Measurements from ENCODE around the gene ACAP2.
A peak's percentile ranks its signal among the peaks of the same experiment; 100 is the strongest.

Gene ACAP2

GRCh38 chr3:195250473-195251251, 192.2 kb downstream of the ACAP2 start:
- peak; percentile 84 for TF ChIP-seq CTCF (conservative IDR thresholded peaks at IDR 0.05; ENCODE audit: low read depth, low read length)
- H3K4me3 ChIP-seq (ENCODE audit: low read depth, low read length), result no peak overlapping the region
- peak; percentile 86 for DNase-seq (ENCODE audit: low read depth)

DNA sequence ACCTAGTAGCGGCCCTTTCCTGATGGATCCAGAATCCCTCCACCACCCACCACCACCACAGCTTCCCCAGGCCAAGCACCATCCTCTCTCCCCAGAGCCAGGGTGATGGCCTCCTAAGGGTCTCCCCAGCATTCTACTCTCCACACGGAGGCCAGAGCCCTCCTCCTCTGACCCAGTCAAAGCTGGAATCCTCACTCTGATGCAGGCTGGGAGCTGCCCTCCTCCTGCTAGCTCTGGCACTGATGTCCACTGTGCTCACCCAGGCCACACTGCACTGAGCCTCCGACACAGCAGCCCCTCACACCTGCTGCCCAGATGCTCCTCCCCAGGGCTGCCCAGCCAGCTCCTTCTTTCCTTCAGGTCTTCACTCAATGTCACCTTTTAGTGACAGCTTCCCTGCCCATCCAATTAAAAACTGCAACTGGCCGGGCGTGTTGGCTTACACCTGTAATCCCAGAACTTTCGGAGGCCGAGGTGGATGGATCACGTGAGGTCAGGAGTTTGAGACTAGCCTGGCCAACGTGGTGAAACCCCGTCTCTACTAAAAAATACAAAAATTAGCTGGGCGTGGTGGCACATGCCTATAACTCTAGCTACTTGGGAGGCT, 192.9 kb downstream of the ACAP2 start:
- DNase-seq (ENCODE audit: low read depth), result no peak

DNA sequence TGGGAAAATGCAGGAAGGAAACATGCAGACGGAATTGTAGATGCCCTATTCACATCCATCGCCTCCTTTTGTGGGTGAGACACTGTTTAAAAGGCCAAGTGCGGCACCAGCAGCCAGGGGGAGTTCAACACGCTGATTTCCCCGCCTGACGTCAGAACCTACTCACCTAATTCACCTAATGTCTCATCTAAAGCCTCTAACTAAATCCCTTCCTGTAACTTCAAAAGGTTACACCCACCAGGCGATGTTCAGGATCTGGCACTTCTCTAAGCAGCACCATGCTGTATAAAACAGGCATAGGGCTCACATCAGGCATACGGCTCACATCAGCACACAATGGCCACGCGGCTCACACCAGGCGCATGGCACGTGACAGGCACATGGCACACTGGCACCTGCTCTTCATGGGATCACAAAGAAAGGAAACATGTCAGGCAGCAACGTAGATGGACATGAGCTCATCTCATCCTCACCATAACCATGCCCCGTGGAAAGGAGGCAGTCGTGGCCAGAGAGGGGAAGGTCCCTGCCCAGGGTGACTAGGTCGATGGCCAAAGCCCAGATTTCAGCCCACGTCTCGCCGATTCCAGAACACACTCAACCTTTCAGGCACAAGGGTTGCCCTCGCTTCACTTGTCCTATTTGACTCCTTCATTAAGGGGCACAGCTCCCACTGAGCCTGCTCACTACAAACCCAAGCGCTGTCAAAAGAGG, 193.6 kb downstream of the ACAP2 start:
- no peak for TF ChIP-seq CTCF (conservative IDR thresholded peaks at IDR 0.05; ENCODE audit: low read depth, low read length)
- H3K4me3 ChIP-seq (ENCODE audit: low read depth, low read length), result no peak overlapping the region
- no peak for DNase-seq (ENCODE audit: low read depth)

More for the DNA sequence above, 192.9 kb downstream of the ACAP2 start:
- H3K4me3 ChIP-seq (ENCODE audit: low read depth, low read length), result no peak overlapping the region
- TF ChIP-seq CTCF (conservative IDR thresholded peaks at IDR 0.05; ENCODE audit: low read depth, low read length), result no peak

DNA sequence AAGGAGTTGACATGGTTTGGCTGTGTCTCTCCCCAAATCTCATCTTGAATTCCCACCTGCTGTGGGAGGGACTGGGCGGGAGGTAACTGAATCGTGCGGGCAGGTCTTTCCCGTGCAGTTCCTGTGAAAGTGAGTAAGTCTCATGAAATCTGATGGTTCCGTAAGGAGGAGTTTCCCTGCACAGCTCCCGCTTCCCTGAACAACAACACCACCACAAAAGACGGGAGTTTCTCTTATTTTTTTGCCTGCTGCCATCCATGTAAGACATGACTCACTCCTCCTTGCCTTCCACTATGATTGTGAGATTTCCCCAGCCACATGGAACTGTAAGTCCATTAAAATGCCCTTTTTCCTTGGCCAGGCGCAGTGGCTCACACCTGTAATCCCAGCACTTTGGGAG, 194.5 kb downstream of the ACAP2 start:
- no peak for TF ChIP-seq CTCF (conservative IDR thresholded peaks at IDR 0.05; ENCODE audit: low read depth, low read length)
- H3K4me3 ChIP-seq (ENCODE audit: low read depth, low read length), result no peak overlapping the region
- DNase-seq (ENCODE audit: low read depth), result no peak

- TF ChIP-seq CTCF (conservative IDR thresholded peaks at IDR 0.05; ENCODE audit: low read depth, low read length), result no peak
- H3K4me3 ChIP-seq (ENCODE audit: low read depth, low read length), result no peak overlapping the region
- DNase-seq (ENCODE audit: low read depth), result no peak
Observed at GRCh38 chr3:195247863-195248189, 195.0 kb downstream of the ACAP2 start.

DNA sequence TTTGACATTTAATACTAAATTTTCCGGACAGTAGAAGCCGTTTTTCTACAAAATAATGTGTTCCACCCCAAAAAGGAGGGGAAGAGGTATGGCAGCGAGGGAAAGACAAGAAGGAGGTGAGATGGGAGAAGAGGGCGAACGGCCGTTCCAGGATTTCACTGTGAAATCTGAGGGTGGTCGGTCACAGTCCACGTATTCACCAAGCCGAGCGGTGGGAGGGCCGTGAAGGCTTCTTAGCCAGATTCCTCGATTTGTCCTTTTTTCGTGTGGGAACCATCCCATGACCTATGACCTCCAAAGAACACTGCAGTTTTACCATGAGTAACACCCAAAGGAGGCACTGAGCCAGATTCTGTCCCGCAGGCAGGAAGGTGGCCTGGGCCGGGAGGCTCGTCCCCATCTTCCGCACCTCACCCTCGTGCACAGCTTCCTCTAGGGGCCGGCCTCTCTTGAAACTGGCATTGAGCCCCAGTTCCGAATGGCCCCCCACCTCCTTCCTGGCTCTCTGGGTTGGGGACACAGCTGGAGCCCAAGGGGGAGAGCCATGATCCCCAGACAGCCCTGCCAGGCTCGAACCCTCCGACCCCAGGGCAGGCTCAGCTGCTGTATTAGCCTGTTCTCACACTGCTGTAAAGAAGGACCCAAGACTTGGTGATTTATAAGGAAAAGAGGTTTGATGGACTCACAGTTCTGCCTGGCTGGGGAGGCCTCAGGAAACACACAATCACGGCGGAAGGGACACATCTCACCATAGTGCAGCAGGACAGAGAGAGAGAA, 195.5 kb downstream of the ACAP2 start:
- H3K4me3 ChIP-seq (ENCODE audit: low read depth, low read length), result no peak overlapping the region
- DNase-seq (ENCODE audit: low read depth), result no peak
- TF ChIP-seq CTCF (conservative IDR thresholded peaks at IDR 0.05; ENCODE audit: low read depth, low read length), result no peak

Data from choroid plexus epithelial cell (primary cell).